OCI-LY7 (cell line): Measurements from ENCODE around the gene SCNN1B. TPM values are rescaled to one million over a fixed set of nuclear protein-coding genes. Genes with fewer than 3 reads are reported as not detected.

Source experiments
- BruUV-seq: library from RNA; stranded (reverse); fragments of 400-500 nt; replicated peaks from 2 replicates; lab custom pipeline; 2021; lab: Mats Ljungman, UMichigan
- CTCF ChIA-PET: fragments of 300-600 bp; sonication (Branson Sonifier 250); formaldehyde crosslinking; loops from one replicate; lab custom pipeline; 2022; ENCODE audit warnings: antibody characterized with exemption; ENCODE audit not compliant: unreplicated experiment; lab: Charles Lee
- POLR2A ChIA-PET: fragments of 300-600 bp; sonication (Branson Sonifier 250); formaldehyde crosslinking; loops from one replicate; lab custom pipeline; 2022; ENCODE audit warnings: antibody characterized with exemption; lab: Charles Lee
- DNase-seq: peaks from one replicate; pipeline ENCODE4 v3.0.0-alpha.2; 2015; ENCODE audit warnings: low spot score
- H2AFZ ChIP-seq: fragments of 200-600 bp; sonication (generic), shearing (Covaris generic); 2 replicates; pipeline ENCODE4 v1.6.1; 2014; ENCODE audit warnings: mild to moderate bottlenecking, antibody characterized with exemption, low read length, moderate library complexity
- H3K27ac ChIP-seq: fragments of 200-600 bp; sonication (generic); 2 replicates; pipeline ENCODE4 v1.5.1; 2014; ENCODE audit warnings: mixed run types, low read depth, mild to moderate bottlenecking, moderate library complexity, low read length, inconsistent platforms; ENCODE audit not compliant: poor library complexity, severe bottlenecking
- H3K36me3 ChIP-seq: fragments of 200-600 bp; sonication (generic); 2 replicates; pipeline ENCODE4 v1.6.1; 2014; ENCODE audit warnings: mild to moderate bottlenecking, antibody characterized with exemption, low read length, moderate library complexity, mixed read lengths; ENCODE audit not compliant: insufficient read depth
- H3K4me1 ChIP-seq: fragments of 200-600 bp; sonication (generic); 2 replicates; pipeline ENCODE4 v1.5.1; 2014; ENCODE audit warnings: mild to moderate bottlenecking, low read length; ENCODE audit not compliant: insufficient read depth, poor library complexity, severe bottlenecking
- H3K4me2 ChIP-seq: fragments of 200-600 bp; sonication (generic); 2 replicates; pipeline ENCODE4 v1.6.1; 2014; ENCODE audit warnings: mild to moderate bottlenecking, low read length
- H3K4me3 ChIP-seq: fragments of 200-600 bp; sonication (generic); 2 replicates; pipeline ENCODE4 v1.5.1; 2014; ENCODE audit warnings: mild to moderate bottlenecking, low read depth, low read length; ENCODE audit not compliant: poor library complexity, severe bottlenecking
- H3K79me2 ChIP-seq: fragments of 200-600 bp; sonication (generic); 2 replicates; pipeline ENCODE4 v1.6.1; 2016; ENCODE audit warnings: low read depth, mild to moderate bottlenecking, low read length, moderate library complexity, mixed read lengths; ENCODE audit not compliant: insufficient read depth
- H3K9me2 ChIP-seq: fragments of 200-600 bp; sonication (generic); 2 replicates; pipeline ENCODE4 v1.6.1; 2016; ENCODE audit warnings: mild to moderate bottlenecking, low read length, mixed read lengths; ENCODE audit not compliant: insufficient read depth
- H3K9me3 ChIP-seq: fragments of 200-600 bp; sonication (generic); 2 replicates; pipeline ENCODE4 v1.6.1; 2014; ENCODE audit warnings: mild to moderate bottlenecking, mixed run types, low read length, mixed read lengths
- H4K20me1 ChIP-seq: fragments of 200-600 bp; sonication (generic); 2 replicates; pipeline ENCODE4 v1.6.1; 2014; ENCODE audit warnings: mild to moderate bottlenecking, antibody characterized with exemption, low read length, moderate library complexity, mixed read lengths; ENCODE audit not compliant: insufficient read depth
- CTCF ChIP-seq: fragments of 200-600 bp; sonication (generic); conservative IDR thresholded peaks from 2 replicates; pipeline ENCODE4 v1.5.1; 2014; ENCODE audit warnings: mild to moderate bottlenecking, antibody characterized with exemption, low read length, moderate library complexity, mixed read lengths
- EZH2phosphoT487 ChIP-seq: fragments of 200-600 bp; sonication (generic); IDR thresholded peaks from 2 replicates; pipeline ENCODE4 v1.6.1; 2018; ENCODE audit warnings: low read depth, borderline replicate concordance, mild to moderate bottlenecking, mixed run types, antibody characterized with exemption, low read length, moderate library complexity, mixed read lengths
- intact Hi-C: fragments of 100-400 bp; cut with micrococcal nuclease; formaldehyde crosslinking; loops from one replicate; pipeline ENCODE4 v1.10.0; 2022; ENCODE audit not compliant: unreplicated experiment
- total RNA-seq, 2 experiments: library from RNA; depleted of rRNA in 1 of 2; stranded (reverse); fragments of >200 nt in 1 of 2; shearing (Covaris generic) in 1 of 2; gene quantifications; 2 replicates each; pipeline ENCODE4 v1.2.3, GENCODE V29; 2014 to 2022

The SCNN1B gene
- total RNA-seq, 2 experiments from 2014 or later, result 0.23 TPM; not detected in 1

- POLR2A ChIA-PET, result no interaction called here
Observed at GRCh38 chr16:23320693-23321092, 18.6 kb downstream of the SCNN1B start.

GRCh38 chr16:23321206-23321875, 19.2 kb downstream of the SCNN1B start:
- no peaks in the 10 kb centered on the region for H4K20me1 ChIP-seq
- H2AFZ ChIP-seq, result no peak overlapping the region
- no peak overlapping the region for H3K27ac ChIP-seq
- no peaks in the 10 kb centered on the region for H3K9me3 ChIP-seq
- TF ChIP-seq CTCF, result no peak
- no peak for TF ChIP-seq EZH2phosphoT487
- no peaks in the 10 kb centered on the region for H3K79me2 ChIP-seq
- ChIA-PET CTCF (no interaction called here), POLR2A (no interaction called here)
- H3K4me2 ChIP-seq, result no peak overlapping the region
- no TSS peak for BruUV-seq
- H3K9me2 ChIP-seq, result no peaks in the 10 kb centered on the region
- no peak for DNase-seq
- intact Hi-C loops, result no loop called here
- no peak overlapping the region for H3K4me3 ChIP-seq
- H3K36me3 ChIP-seq, result no peaks in the 10 kb centered on the region
- no peaks in the 10 kb centered on the region for H3K4me1 ChIP-seq

More at GRCh38 chr16:23320693-23321092, 18.6 kb downstream of the SCNN1B start:
- DNase-seq, result no peak
- Histone ChIP-seq H3K4me1 (no peaks in the 10 kb centered on the region), H3K27ac (no peak overlapping the region), H3K79me2 (no peaks in the 10 kb centered on the region), H4K20me1 (no peaks in the 10 kb centered on the region), H2AFZ (no peak overlapping the region), H3K9me3 (no peaks in the 10 kb centered on the region), H3K36me3 (no peaks in the 10 kb centered on the region), H3K4me2 (no peak overlapping the region), H3K9me2 (no peaks in the 10 kb centered on the region), H3K4me3 (no peak overlapping the region)
- intact Hi-C loops, result no loop called here
- no peak for TF ChIP-seq CTCF
- no peak for TF ChIP-seq EZH2phosphoT487
- CTCF ChIA-PET, result interaction anchor here (0.6 kb wide), 1 partner anchor 1956 kb away, joined by 3 read pairs; no protein-coding TSS in a partner anchor
- no TSS peak for BruUV-seq
